Progenitor cell of endocrine pancreas (in vitro differentiated cells): Measurements from ENCODE around the gene SPOCK1. TPM values are rescaled to one million over a fixed set of nuclear protein-coding genes. Genes with fewer than 3 reads are reported as not detected.

ENCODE experiments used
- DNase-seq: peaks from one replicate; pipeline ENCODE4 v3.0.0; 2021; ENCODE audit warnings: low spot score; ENCODE audit not compliant: unreplicated experiment
- H3K27ac Mint-ChIP-seq: 2 replicates; pipeline ENCODE4 v1.8.0; 2021; ENCODE audit warnings: mild to moderate bottlenecking, moderate library complexity, mixed read lengths
- H3K27me3 Mint-ChIP-seq: 2 replicates; pipeline ENCODE4 v1.8.0; 2021; ENCODE audit warnings: mixed read lengths
- H3K36me3 Mint-ChIP-seq: 2 replicates; pipeline ENCODE4 v1.8.0; 2022; ENCODE audit warnings: mixed read lengths; ENCODE audit not compliant: insufficient read depth
- H3K4me1 Mint-ChIP-seq: 2 replicates; pipeline ENCODE4 v1.8.0; 2021; ENCODE audit warnings: low read depth, mixed read lengths
- H3K4me3 Mint-ChIP-seq: 2 replicates; pipeline ENCODE4 v1.8.0; 2021; ENCODE audit warnings: low read depth, mild to moderate bottlenecking, moderate library complexity, mixed read lengths
- H3K9me3 Mint-ChIP-seq: 2 replicates; pipeline ENCODE4 v1.8.0; 2021; ENCODE audit warnings: low read depth, mixed read lengths
- total RNA-seq: library from RNA; stranded (reverse); gene quantifications from 2 replicates; pipeline ENCODE4 v1.2.1, GENCODE V29; 2021
- TF ChIP-seq, protein P1 (sequence below): fragments of 200-600 bp; sonication (generic); IDR thresholded peaks from one replicate; pipeline ENCODE4 v1.5.0; 2021; ENCODE audit warnings: antibody characterized with exemption, mild to moderate bottlenecking; ENCODE audit not compliant: unreplicated experiment

The SPOCK1 gene
- total RNA-seq, 1 donor from 2014 or later: 41.4 TPM

GRCh38 chr5:137290373-137290772 lies 208.8 kb downstream of the SPOCK1 start:
- Mint-ChIP-seq H3K27ac (no peak overlapping the region), H3K36me3 (no peaks in the 10 kb centered on the region), H3K4me1 (no peaks in the 10 kb centered on the region), H3K9me3 (peaks cover 6% of the 10 kb centered on the region), H3K4me3 (no peak overlapping the region), H3K27me3 (peaks cover 8% of the 10 kb centered on the region)
- DNase-seq: no peak
- TF ChIP-seq, protein P1, sequence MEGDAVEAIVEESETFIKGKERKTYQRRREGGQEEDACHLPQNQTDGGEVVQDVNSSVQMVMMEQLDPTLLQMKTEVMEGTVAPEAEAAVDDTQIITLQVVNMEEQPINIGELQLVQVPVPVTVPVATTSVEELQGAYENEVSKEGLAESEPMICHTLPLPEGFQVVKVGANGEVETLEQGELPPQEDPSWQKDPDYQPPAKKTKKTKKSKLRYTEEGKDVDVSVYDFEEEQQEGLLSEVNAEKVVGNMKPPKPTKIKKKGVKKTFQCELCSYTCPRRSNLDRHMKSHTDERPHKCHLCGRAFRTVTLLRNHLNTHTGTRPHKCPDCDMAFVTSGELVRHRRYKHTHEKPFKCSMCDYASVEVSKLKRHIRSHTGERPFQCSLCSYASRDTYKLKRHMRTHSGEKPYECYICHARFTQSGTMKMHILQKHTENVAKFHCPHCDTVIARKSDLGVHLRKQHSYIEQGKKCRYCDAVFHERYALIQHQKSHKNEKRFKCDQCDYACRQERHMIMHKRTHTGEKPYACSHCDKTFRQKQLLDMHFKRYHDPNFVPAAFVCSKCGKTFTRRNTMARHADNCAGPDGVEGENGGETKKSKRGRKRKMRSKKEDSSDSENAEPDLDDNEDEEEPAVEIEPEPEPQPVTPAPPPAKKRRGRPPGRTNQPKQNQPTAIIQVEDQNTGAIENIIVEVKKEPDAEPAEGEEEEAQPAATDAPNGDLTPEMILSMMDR: no peak

DNA sequence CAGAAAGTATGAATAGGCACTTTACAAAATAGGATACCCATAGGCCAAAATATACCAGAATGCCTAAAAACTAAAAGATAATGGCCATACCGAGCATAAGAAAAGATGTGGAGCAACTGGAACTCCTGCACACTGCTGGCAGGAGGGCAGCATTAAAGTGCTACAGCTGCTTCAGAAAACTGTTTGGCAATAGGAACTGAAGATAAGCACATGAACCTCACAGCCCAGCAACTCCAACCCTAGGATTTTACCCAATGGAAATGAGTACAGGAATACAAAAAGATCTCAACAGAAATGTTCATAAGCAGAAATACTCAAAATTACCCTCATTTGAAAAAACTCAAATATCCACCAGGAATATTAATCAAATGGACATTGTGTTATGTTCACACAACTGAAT lies 209.3 kb downstream of the SPOCK1 start:
- Mint-ChIP-seq H3K4me1 (no peaks in the 10 kb centered on the region), H3K36me3 (no peaks in the 10 kb centered on the region)

DNA sequence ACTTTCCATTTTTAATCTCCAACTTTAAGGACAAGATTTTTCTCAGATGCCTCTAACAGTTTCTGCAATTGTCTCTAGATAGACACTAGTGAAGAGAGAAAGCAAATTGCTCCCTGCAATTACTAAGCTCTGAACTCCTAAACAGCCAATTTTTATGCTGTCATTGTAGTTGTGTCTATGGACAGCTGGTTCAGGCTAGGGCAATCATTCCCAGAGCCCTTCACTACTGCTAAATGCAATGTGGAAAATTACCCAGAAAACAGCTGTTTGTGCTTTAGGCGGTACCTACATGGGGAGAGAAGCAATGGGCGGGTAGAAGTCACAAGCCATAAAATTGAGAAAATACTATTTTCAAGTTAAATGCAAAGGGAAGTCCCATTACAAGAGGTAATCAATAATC lies 211.6 kb downstream of the SPOCK1 start:
- H3K36me3 Mint-ChIP-seq: no peaks in the 10 kb centered on the region
- peaks cover under 1% of the 10 kb centered on the region for H3K4me1 Mint-ChIP-seq
- H3K4me3 Mint-ChIP-seq: no peak overlapping the region
- DNase-seq: no peak
- H3K9me3 Mint-ChIP-seq: peaks cover 6% of the 10 kb centered on the region
- peaks cover 14% of the 10 kb centered on the region for H3K27me3 Mint-ChIP-seq
- H3K27ac Mint-ChIP-seq: no peak overlapping the region
- TF ChIP-seq, protein P1: no peak

More for the DNA sequence above, 209.3 kb downstream of the SPOCK1 start:
- peaks cover 8% of the 10 kb centered on the region for H3K27me3 Mint-ChIP-seq
- H3K27ac Mint-ChIP-seq: no peak overlapping the region
- TF ChIP-seq, protein P1: no peak
- DNase-seq: no peak
- H3K9me3 Mint-ChIP-seq: peaks cover 6% of the 10 kb centered on the region
- no peak overlapping the region for H3K4me3 Mint-ChIP-seq

DNA sequence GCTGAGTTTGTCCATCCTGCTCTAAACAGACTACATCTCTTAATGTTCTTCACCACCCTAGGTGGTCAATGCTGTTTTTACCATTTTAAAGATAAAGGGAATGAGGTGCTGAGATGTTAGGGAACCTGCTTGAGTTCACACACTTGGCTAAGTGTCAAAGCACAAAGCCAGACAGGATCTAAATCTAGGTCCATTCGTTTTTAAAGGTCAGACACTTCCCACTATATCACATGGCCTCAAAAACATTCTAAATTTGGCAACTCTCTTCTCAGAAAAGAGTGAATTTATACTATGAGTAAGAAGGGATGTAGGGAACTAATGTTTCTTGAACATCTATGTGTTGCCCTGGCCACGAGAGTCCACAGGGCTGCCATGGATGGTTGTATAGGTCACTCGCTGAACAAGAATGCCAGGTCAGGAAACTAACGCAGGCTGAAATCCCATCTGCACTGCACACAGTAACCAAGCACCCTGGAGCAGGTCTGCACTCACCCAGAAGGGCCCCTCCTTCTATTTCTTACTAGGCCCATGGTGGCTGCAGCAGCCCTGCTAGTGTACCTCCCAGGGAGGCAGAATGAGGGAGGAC lies 213.0 kb downstream of the SPOCK1 start:
- H3K27me3 Mint-ChIP-seq: peaks cover 11% of the 10 kb centered on the region
- H3K4me3 Mint-ChIP-seq: no peak overlapping the region
- H3K4me1 Mint-ChIP-seq: peaks cover 6% of the 10 kb centered on the region
- peaks cover 6% of the 10 kb centered on the region for H3K9me3 Mint-ChIP-seq
- no peak for DNase-seq
- no peaks in the 10 kb centered on the region for H3K36me3 Mint-ChIP-seq
- no peak overlapping the region for H3K27ac Mint-ChIP-seq
- TF ChIP-seq, protein P1: no peak

- TF ChIP-seq, protein P1: no peak
- Mint-ChIP-seq H3K9me3 (no peaks in the 10 kb centered on the region), H3K27me3 (peaks cover 15% of the 10 kb centered on the region), H3K36me3 (no peaks in the 10 kb centered on the region), H3K4me1 (peaks cover 17% of the 10 kb centered on the region), H3K4me3 (no peak overlapping the region), H3K27ac (no peak overlapping the region)
- no peak for DNase-seq
Observed at GRCh38 chr5:137283801-137284200, 215.3 kb downstream of the SPOCK1 start.
